ENCODE data around the gene JAGN1. TPM values are rescaled to one million over a fixed set of nuclear protein-coding genes. Genes with fewer than 3 reads are reported as not detected.

The JAGN1 gene
- total RNA-seq, 1 donor from 2014 or later, result 56.0 TPM

- no peak overlapping the region for H3K4me3 ChIP-seq (ENCODE audit: low read depth, low read length)
Observed at GRCh38 chr3:9901967-9902366, 11.6 kb downstream of the JAGN1 start.

GRCh38 chr3:9902372-9903237 is 12.2 kb downstream of the JAGN1 start, which contains the start of gene IL17RE:
Gene IL17RE, plus strand, starts transcription at chr3:9902848. Its CDS starts 85 bp downstream, at chr3:9902933.
- no peaks in the 10 kb centered on the region for H3K27me3 ChIP-seq (ENCODE audit: control insufficient read depth, insufficient read depth, low read length)
- no peak for TF ChIP-seq CTCF (IDR thresholded peaks at IDR 0.05; ENCODE audit: insufficient read depth, low read length, poor library complexity, severe bottlenecking)
- peak within 1 kb of the TSS; percentile 7 for H3K4me3 ChIP-seq (ENCODE audit: low read depth, low read length)
- DNase-seq (ENCODE audit: low read depth), result no peak
- no peaks in the 10 kb centered on the region for H3K36me3 ChIP-seq (ENCODE audit: control insufficient read depth, insufficient read depth, low read length)

More at GRCh38 chr3:9901967-9902366, 11.6 kb downstream of the JAGN1 start:
- TF ChIP-seq CTCF (IDR thresholded peaks at IDR 0.05; ENCODE audit: insufficient read depth, low read length, poor library complexity, severe bottlenecking), result no peak
- H3K27me3 ChIP-seq (ENCODE audit: control insufficient read depth, insufficient read depth, low read length), result no peaks in the 10 kb centered on the region
- DNase-seq (ENCODE audit: low read depth), result no peak
- no peaks in the 10 kb centered on the region for H3K36me3 ChIP-seq (ENCODE audit: control insufficient read depth, insufficient read depth, low read length)

GRCh38 chr3:9903238-9903624 is 12.8 kb downstream of the JAGN1 start:
- no peaks in the 10 kb centered on the region for H3K27me3 ChIP-seq (ENCODE audit: control insufficient read depth, insufficient read depth, low read length)
- no peak for DNase-seq (ENCODE audit: low read depth)
- no peak for TF ChIP-seq CTCF (IDR thresholded peaks at IDR 0.05; ENCODE audit: insufficient read depth, low read length, poor library complexity, severe bottlenecking)
- no peaks in the 10 kb centered on the region for H3K36me3 ChIP-seq (ENCODE audit: control insufficient read depth, insufficient read depth, low read length)
- peak overlapping the region; percentile 7 for H3K4me3 ChIP-seq (ENCODE audit: low read depth, low read length)

GRCh38 chr3:9903904-9904303 is 13.5 kb downstream of the JAGN1 start:
- Histone ChIP-seq H3K27me3 (ENCODE audit: control insufficient read depth, insufficient read depth, low read length) (no peaks in the 10 kb centered on the region), H3K36me3 (ENCODE audit: control insufficient read depth, insufficient read depth, low read length) (no peaks in the 10 kb centered on the region), H3K4me3 (ENCODE audit: low read depth, low read length) (no peak overlapping the region)
- TF ChIP-seq CTCF (IDR thresholded peaks at IDR 0.05; ENCODE audit: insufficient read depth, low read length, poor library complexity, severe bottlenecking), result no peak
- no peak for DNase-seq (ENCODE audit: low read depth)

- no peak for TF ChIP-seq CTCF (IDR thresholded peaks at IDR 0.05; ENCODE audit: insufficient read depth, low read length, poor library complexity, severe bottlenecking)
- no peak overlapping the region for H3K4me3 ChIP-seq (ENCODE audit: low read depth, low read length)
- no peak for DNase-seq (ENCODE audit: low read depth)
- H3K36me3 ChIP-seq (ENCODE audit: control insufficient read depth, insufficient read depth, low read length), result no peaks in the 10 kb centered on the region
- no peaks in the 10 kb centered on the region for H3K27me3 ChIP-seq (ENCODE audit: control insufficient read depth, insufficient read depth, low read length)
Observed at GRCh38 chr3:9906480-9906879, 16.1 kb downstream of the JAGN1 start.
